Lower leg skin (tissue), 4 donors: Measurements from ENCODE around the gene SMIM31. TPM values are rescaled to one million over a fixed set of nuclear protein-coding genes. Genes with fewer than 3 reads are reported as not detected.

Experiments
- DNase-seq, 2 donors: peaks; one replicate each; pipeline ENCODE4 v3.0.0-alpha.2; 2019; ENCODE audit warnings: low spot score in 2 of 2
- H3K4me3 ChIP-seq: fragments of 200-600 bp; sonication (generic); 2 replicates; pipeline ENCODE4 v1.5.1; 2017; ENCODE audit warnings: mild to moderate bottlenecking, low read depth; ENCODE audit not compliant: poor library complexity, severe bottlenecking
- CTCF ChIP-seq, 3 donors: fragments of 450-650 bp; IDR thresholded peaks; one replicate each; pipeline ENCODE4 v1.5.1; 2016; ENCODE audit warnings: antibody characterized with exemption in 3 of 3, mild to moderate bottlenecking in 3 of 3, moderate library complexity in 2 of 3
- POLR2A ChIP-seq, 2 donors: fragments of 450-650 bp; IDR thresholded peaks; one replicate each; pipeline ENCODE4 v1.6.1; 2016 to 2017; ENCODE audit warnings: antibody characterized with exemption in 2 of 2, mild to moderate bottlenecking in 1 of 2, moderate library complexity in 1 of 2
- WGBS, 2 donors: methylation state at CpG; one replicate each; pipeline ENCODE4 v1.1.5; 2018; 5-methylcytosine and 5-hydroxymethylcytosine counted together
- intact Hi-C: fragments of 100-400 bp; cut with DNase I; formaldehyde crosslinking; loops from one replicate; pipeline ENCODE4 v1.15.0; 2023; ENCODE audit warnings: low total_unique reads
- total RNA-seq, 4 donors: library from RNA; depleted of rRNA; stranded (reverse); fragments of >200 nt; gene quantifications; one replicate each; pipeline ENCODE4 v1.1.0, GENCODE V29; 2016

Gene SMIM31
- total RNA-seq = not detected

- H3K4me3 ChIP-seq = no peak within 1 kb of the TSS
- TF ChIP-seq CTCF (IDR thresholded peaks at IDR 0.05) (no peak), POLR2A (IDR thresholded peaks at IDR 0.05) (no peak)
- no peak for DNase-seq
- WGBS, 2 donors = 65 to 70% methylated on average over 7 of the region's 7 CpGs
- intact Hi-C loops = no loop called here
Measured at GRCh38 chr4:164753873-164754488, at the start of gene SMIM31. TSS of gene SMIM31 (plus strand) at chr4:164754131. CDS start at chr4:164770444, 16,313 bp downstream.

- TF ChIP-seq POLR2A (IDR thresholded peaks at IDR 0.05) = no peak
- no peak for TF ChIP-seq CTCF (IDR thresholded peaks at IDR 0.05)
- intact Hi-C loops = no loop called here
- no peak for DNase-seq
- 70 to 86% methylated on average over 4 of the region's 4 CpGs for WGBS, 2 donors
- H3K4me3 ChIP-seq = no peak overlapping the region
Measured at GRCh38 chr4:164706675-164707074, 47.3 kb upstream of the SMIM31 start.

- TF ChIP-seq CTCF (IDR thresholded peaks at IDR 0.05) (no peak), POLR2A (IDR thresholded peaks at IDR 0.05) (no peak)
Measured at GRCh38 chr4:164716901-164717300, 37.0 kb upstream of the SMIM31 start.

GRCh38 chr4:164718827-164719226, 35.1 kb upstream of the SMIM31 start:
- 92% methylated on average over 2 of the region's 2 CpGs for WGBS, 2 donors
- no peak for DNase-seq
- H3K4me3 ChIP-seq = no peak overlapping the region
- TF ChIP-seq POLR2A (IDR thresholded peaks at IDR 0.05) (no peak), CTCF (IDR thresholded peaks at IDR 0.05) (no peak)
- intact Hi-C loops = no loop called here

More at GRCh38 chr4:164716901-164717300, 37.0 kb upstream of the SMIM31 start:
- 78 to 84% methylated on average over 3 of the region's 3 CpGs for WGBS, 2 donors
- DNase-seq = no peak
- intact Hi-C loops = no loop called here
- H3K4me3 ChIP-seq = no peak overlapping the region

GRCh38 chr4:164725066-164725465, 28.9 kb upstream of the SMIM31 start:
- no peak for DNase-seq
- intact Hi-C loops = no loop called here
- WGBS, 2 donors = 71 to 81% methylated on average over 4 of the region's 4 CpGs
- no peak for TF ChIP-seq CTCF (IDR thresholded peaks at IDR 0.05)
- no peak for TF ChIP-seq POLR2A (IDR thresholded peaks at IDR 0.05)
- no peak overlapping the region for H3K4me3 ChIP-seq
